HEK293 (cell line): ENCODE measurements around the gene DOCK8.

ENCODE experiments used
- CTCF ChIA-PET: fragments of 350-600 bp; formaldehyde crosslinking; extraction: SDS; loops from one replicate; lab custom pipeline; 2021; ENCODE audit warnings: antibody characterized with exemption; lab: Yijun Ruan, JAX
- POLR2A ChIA-PET: fragments of 300-600 bp; formaldehyde crosslinking; extraction: SDS; loops from one replicate; lab custom pipeline; 2020; ENCODE audit warnings: antibody characterized with exemption, inconsistent platforms; lab: Yijun Ruan, JAX
- H3K27ac ChIP-seq: fragments of 200-500 bp; sonication (Bioruptor generic); 2 replicates; pipeline ENCODE4 v1.5.1; 2014; ENCODE audit warnings: low read depth, low read length, control low read depth, inconsistent platforms; ENCODE audit errors: extremely low read depth
- H3K36me3 ChIP-seq, 2 experiments: fragments of 200-500 bp in 1 of 2; sonication (Bioruptor generic) in 1 of 2; 1 replicate in 1 of 2; 2 replicates in 1 of 2; pipeline ENCODE4 v1.5.1; 2014 to 2017; ENCODE audit warnings: inconsistent platforms in 2 of 2, low read length in 2 of 2; ENCODE audit not compliant: control insufficient read depth in 2 of 2, insufficient read depth in 1 of 2
- H3K4me1 ChIP-seq: fragments of 200-500 bp; sonication (Bioruptor generic); 2 replicates; pipeline ENCODE4 v1.5.1; 2014; ENCODE audit warnings: mild to moderate bottlenecking, low read length, inconsistent platforms; ENCODE audit not compliant: control insufficient read depth, insufficient read depth
- H3K4me3 ChIP-seq: 2 replicates; pipeline ENCODE4 v1.5.1; 2011; ENCODE audit warnings: low read depth, mild to moderate bottlenecking, control low read depth, low read length, moderate library complexity
- H3K9me3 ChIP-seq: fragments of 200-500 bp; sonication (Bioruptor generic); 2 replicates; pipeline ENCODE4 v1.5.1; 2014; ENCODE audit warnings: low read depth, low read length, inconsistent platforms; ENCODE audit not compliant: control insufficient read depth, insufficient read depth
- GLI2 ChIP-seq: fragments of 450-650 bp; formaldehyde crosslinking; IDR thresholded peaks from 2 replicates; pipeline ENCODE4; 2017; ENCODE audit warnings: missing biosample characterization, missing genetic modification characterization, low read depth, borderline replicate concordance
- OSR2 ChIP-seq: fragments of 450-650 bp; formaldehyde crosslinking; IDR thresholded peaks from 2 replicates; pipeline ENCODE4 v1.5.1; 2016; ENCODE audit warnings: missing biosample characterization, missing genetic modification characterization
- PRDM4 ChIP-seq: fragments of 450-650 bp; formaldehyde crosslinking; IDR thresholded peaks from 2 replicates; pipeline ENCODE4 v1.5.1; 2017; ENCODE audit warnings: missing biosample characterization, missing genetic modification characterization
- TSHZ1 ChIP-seq: fragments of 450-650 bp; formaldehyde crosslinking; IDR thresholded peaks from 2 replicates; pipeline ENCODE4 v1.5.1; 2016; ENCODE audit warnings: missing biosample characterization, missing genetic modification characterization, borderline replicate concordance
- ZBTB21 ChIP-seq: fragments of 450-650 bp; formaldehyde crosslinking; IDR thresholded peaks from 2 replicates; pipeline ENCODE4 v1.5.1; 2017; ENCODE audit warnings: missing biosample characterization, missing genetic modification characterization
- ZBTB26 ChIP-seq: fragments of 450-650 bp; formaldehyde crosslinking; optimal IDR thresholded peaks from 2 replicates; pipeline ENCODE3; 2016; ENCODE audit warnings: missing biosample characterization, mild to moderate bottlenecking, missing genetic modification characterization
- ZFP3 ChIP-seq: fragments of 450-650 bp; formaldehyde crosslinking; IDR thresholded peaks from 2 replicates; pipeline ENCODE4 v1.5.1; 2016; ENCODE audit warnings: low read depth, missing biosample characterization, missing genetic modification characterization
- ZFP69B ChIP-seq: fragments of 450-650 bp; formaldehyde crosslinking; IDR thresholded peaks from 2 replicates; pipeline ENCODE4 v1.5.1; 2016; ENCODE audit warnings: missing biosample characterization, missing genetic modification characterization
- ZNF114 ChIP-seq: fragments of 450-650 bp; formaldehyde crosslinking; IDR thresholded peaks from 2 replicates; pipeline ENCODE4 v1.5.0; 2017; ENCODE audit warnings: missing biosample characterization, missing genetic modification characterization
- ZNF148 ChIP-seq: fragments of 450-650 bp; formaldehyde crosslinking; IDR thresholded peaks from 2 replicates; pipeline ENCODE4 v1.5.0; 2017; ENCODE audit warnings: missing biosample characterization, missing genetic modification characterization, borderline replicate concordance
- ZNF18 ChIP-seq: fragments of 450-650 bp; formaldehyde crosslinking; IDR thresholded peaks from 2 replicates; pipeline ENCODE4 v1.5.1; 2016; ENCODE audit warnings: missing biosample characterization, missing genetic modification characterization
- ZNF214 ChIP-seq: fragments of 450-650 bp; formaldehyde crosslinking; IDR thresholded peaks from 2 replicates; pipeline ENCODE4 v1.5.1; 2017; ENCODE audit warnings: missing biosample characterization, mild to moderate bottlenecking, missing genetic modification characterization, borderline replicate concordance
- ZNF324 ChIP-seq: fragments of 450-650 bp; formaldehyde crosslinking; IDR thresholded peaks from 2 replicates; pipeline ENCODE4 v1.5.1; 2016; ENCODE audit warnings: missing biosample characterization, missing genetic modification characterization
- ZNF404 ChIP-seq: fragments of 450-650 bp; formaldehyde crosslinking; IDR thresholded peaks from 2 replicates; pipeline ENCODE4 v1.5.1; 2017; ENCODE audit warnings: missing biosample characterization, missing genetic modification characterization
- ZNF513 ChIP-seq: fragments of 450-650 bp; IDR thresholded peaks from 2 replicates; pipeline ENCODE4 v1.5.1; 2018; ENCODE audit warnings: missing biosample characterization, missing genetic modification characterization
- ZNF555 ChIP-seq: fragments of 450-650 bp; formaldehyde crosslinking; conservative IDR thresholded peaks from 2 replicates; pipeline ENCODE4 v1.5.1; 2017; ENCODE audit warnings: missing biosample characterization, mild to moderate bottlenecking, missing genetic modification characterization, inconsistent platforms
- ZNF621 ChIP-seq: fragments of 450-650 bp; formaldehyde crosslinking; IDR thresholded peaks from 2 replicates; pipeline ENCODE4 v1.5.1; 2017; ENCODE audit warnings: missing biosample characterization, missing genetic modification characterization
- ZNF660 ChIP-seq: fragments of 450-650 bp; IDR thresholded peaks from 2 replicates; pipeline ENCODE4 v1.5.1; 2018; ENCODE audit warnings: missing biosample characterization, mild to moderate bottlenecking, missing genetic modification characterization
- ZNF704 ChIP-seq: fragments of 450-650 bp; formaldehyde crosslinking; IDR thresholded peaks from 2 replicates; pipeline ENCODE4 v1.5.1; 2016; ENCODE audit warnings: missing biosample characterization, missing genetic modification characterization
- ZNF830 ChIP-seq: fragments of 450-650 bp; IDR thresholded peaks from 2 replicates; pipeline ENCODE4 v1.5.0; 2018; ENCODE audit warnings: missing biosample characterization, missing genetic modification characterization, low read depth, mild to moderate bottlenecking, moderate library complexity
- ZNF843 ChIP-seq: fragments of 450-650 bp; formaldehyde crosslinking; IDR thresholded peaks from 2 replicates; pipeline ENCODE4 v1.5.1; 2016; ENCODE audit warnings: missing biosample characterization, missing genetic modification characterization

Gene DOCK8

GRCh38 chr9:304106-304505 is 89.4 kb downstream of the DOCK8 start (continued):
- no peak for TF ChIP-seq ZBTB26 (tag by site-specific recombination)
- TF ChIP-seq ZFP69B (tag by site-specific recombination): no peak
- TF ChIP-seq ZNF148 (tag by site-specific recombination): no peak
- no peak for TF ChIP-seq ZNF621 (tag by site-specific recombination)
- TF ChIP-seq ZFP3 (tag by site-specific recombination): no peak
- no peak for TF ChIP-seq ZNF704 (tag by site-specific recombination)
- TF ChIP-seq, all 188 proteins: peak for 0

GRCh38 chr9:304519-305185 is 90.0 kb downstream of the DOCK8 start:
- TF ChIP-seq ZNF404 (tag by site-specific recombination): no peak
- TF ChIP-seq GLI2 (tag by site-specific recombination): no peak
- TF ChIP-seq ZNF324 (tag by site-specific recombination): no peak
- TF ChIP-seq ZNF830 (tag by site-specific recombination): no peak
- no peak for TF ChIP-seq ZNF214 (tag by site-specific recombination)
- TF ChIP-seq ZNF660 (tag by site-specific recombination): no peak
- no peak for TF ChIP-seq ZNF114 (tag by site-specific recombination)
- no peak for TF ChIP-seq ZNF513 (tag by site-specific recombination)
- no peak for TF ChIP-seq ZBTB21 (tag by site-specific recombination)
- no peak for TF ChIP-seq ZNF18 (tag by site-specific recombination)
- TF ChIP-seq OSR2 (tag by site-specific recombination): no peak
- no peak for TF ChIP-seq ZNF555
- TF ChIP-seq ZNF843 (tag by site-specific recombination): no peak
- TF ChIP-seq PRDM4: no peak
- no peak for TF ChIP-seq TSHZ1 (tag by site-specific recombination)
- no peaks in the 10 kb centered on the region for H3K9me3 ChIP-seq
- H3K27ac ChIP-seq: no peak overlapping the region
- H3K4me3 ChIP-seq: no peak overlapping the region
- no peaks in the 10 kb centered on the region for H3K36me3 ChIP-seq
- CTCF ChIA-PET: no interaction called here
- POLR2A ChIA-PET: no interaction called here
- H3K4me1 ChIP-seq: no peaks in the 10 kb centered on the region
